Panc1 (cell line): ENCODE results near the gene HDAC1. TPM values are rescaled to one million over a fixed set of nuclear protein-coding genes. Genes with fewer than 3 reads are reported as not detected.
A peak's percentile ranks its signal among the peaks of the same experiment; 100 is the strongest.

Experiments used
- ATAC-seq: fragments of 200-7000 bp; cut with Tn5 transposase; 2 replicates; pipeline ENCODE4 v1.9.1; 2020; ENCODE audit warnings: mild to moderate bottlenecking, moderate library complexity
- BruUV-seq: library from RNA; stranded (reverse); fragments of 400-500 nt; replicated peaks from 2 replicates; lab custom pipeline; 2021; lab: Mats Ljungman, UMichigan
- CTCF ChIA-PET: fragments of 300-600 bp; sonication (Branson Sonifier 250); formaldehyde crosslinking; loops from one replicate; lab custom pipeline; 2022; ENCODE audit warnings: antibody characterized with exemption; lab: Charles Lee
- POLR2A ChIA-PET: fragments of 300-600 bp; sonication (Branson Sonifier 250); formaldehyde crosslinking; loops from one replicate; lab custom pipeline; 2022; ENCODE audit warnings: antibody characterized with exemption; lab: Charles Lee
- DNase-seq: peaks from one replicate; pipeline ENCODE4 v3.0.0-alpha.2; 2010; ENCODE audit warnings: low read depth, low spot score
- H3K27ac ChIP-seq: 2 replicates; pipeline ENCODE4 v1.5.1; 2011; ENCODE audit warnings: mild to moderate bottlenecking, low read length, inconsistent platforms
- H3K27me3 ChIP-seq: fragments of 200-500 bp; sonication (Bioruptor generic); 2 replicates; pipeline ENCODE4 v1.6.0; 2014; ENCODE audit warnings: low read length, inconsistent platforms; ENCODE audit not compliant: control insufficient read depth, insufficient read depth
- H3K36me3 ChIP-seq: fragments of 200-500 bp; sonication (Bioruptor generic); 2 replicates; pipeline ENCODE4 v1.5.1; 2014; ENCODE audit warnings: inconsistent platforms, mild to moderate bottlenecking, low read length, moderate library complexity; ENCODE audit not compliant: control insufficient read depth, insufficient read depth
- H3K4me1 ChIP-seq: 2 replicates; pipeline ENCODE4 v1.5.1; 2011; ENCODE audit warnings: inconsistent platforms, mild to moderate bottlenecking, low read length, moderate library complexity; ENCODE audit not compliant: control insufficient read depth, insufficient read depth
- H3K4me3 ChIP-seq, 2 experiments: 2 replicates each; pipeline ENCODE4 v1.5.1; 2011 to 2012; ENCODE audit warnings: low read depth in 2 of 2, low read length in 2 of 2, mild to moderate bottlenecking in 2 of 2, inconsistent platforms in 1 of 2, moderate library complexity in 1 of 2
- H3K9me3 ChIP-seq: fragments of 200-500 bp; sonication (Bioruptor generic); 2 replicates; pipeline ENCODE4 v1.5.1; 2014; ENCODE audit warnings: low read depth, mild to moderate bottlenecking, inconsistent platforms, low read length, moderate library complexity; ENCODE audit not compliant: control insufficient read depth, insufficient read depth
- CTCF ChIP-seq: fragments of 450-650 bp; IDR thresholded peaks from 2 replicates; pipeline ENCODE4 v1.5.1; 2017; ENCODE audit warnings: mild to moderate bottlenecking
- POLR2AphosphoS5 ChIP-seq: IDR thresholded peaks from 2 replicates; pipeline ENCODE4 v1.6.1; 2012; ENCODE audit warnings: mild to moderate bottlenecking, low read depth, low read length, moderate library complexity
- REST ChIP-seq, 2 experiments: IDR thresholded peaks; 2 replicates each; pipeline ENCODE4 v1.6.1; 2011 to 2012; ENCODE audit warnings: low read depth in 2 of 2, control low read depth in 1 of 2, low read length in 1 of 2, mild to moderate bottlenecking in 1 of 2, moderate library complexity in 1 of 2; ENCODE audit not compliant: insufficient read depth in 1 of 2
- SIN3A ChIP-seq: IDR thresholded peaks from 2 replicates; pipeline ENCODE4 v1.6.1; 2012; ENCODE audit warnings: low read depth, mild to moderate bottlenecking, low read length, moderate library complexity, borderline replicate concordance; ENCODE audit not compliant: insufficient read depth
- TCF7L2 ChIP-seq: IDR thresholded peaks from 2 replicates; pipeline ENCODE4 v1.6.1; 2011; ENCODE audit warnings: mild to moderate bottlenecking, low read depth, low read length, inconsistent platforms
- in situ Hi-C: cut with HindIII; loops from 2 replicates; pipeline ENCODE4 v1.10.0; 2016; ENCODE audit warnings: low sequenced_read_pairs, low pct_unique_long_range_greater_than_20kb
- intact Hi-C: fragments of 100-400 bp; cut with micrococcal nuclease; formaldehyde crosslinking; loops from one replicate; pipeline ENCODE4 v1.10.0; 2022; ENCODE audit not compliant: unreplicated experiment
- total RNA-seq: library from RNA; stranded (reverse); gene quantifications from one replicate; pipeline ENCODE4 v1.2.1, GENCODE V29; 2021; ENCODE audit not compliant: unreplicated experiment

HDAC1 gene
- total RNA-seq, 1 experiment from 2014 or later: 256 TPM

- Histone ChIP-seq H3K27me3 (no peaks in the 10 kb centered on the region), H3K4me1 (peaks cover 32% of the 10 kb centered on the region), H3K9me3 (no peaks in the 10 kb centered on the region), H3K27ac (no peak overlapping the region), H3K4me3 (no peak overlapping the region), H3K36me3 (peaks cover 24% of the 10 kb centered on the region)
- ChIA-PET POLR2A (no interaction called here), CTCF (no interaction called here)
- DNase-seq (no peak), ATAC-seq (no peak)
- no TSS peak for BruUV-seq
- intact Hi-C loops (no loop called here), in situ Hi-C loops (no loop called here)
- TF ChIP-seq POLR2AphosphoS5 (peak; percentile 48; the same call in 1 of the 2 replicates), CTCF (no peak), REST (IDR thresholded peaks at IDR 0.05; ENCODE audit: insufficient read depth in 1 of 2, low read depth in 2 of 2, low read length in 1 of 2) (no peak), TCF7L2 (no peak), SIN3A (no peak)
Measured at GRCh38 chr1:32332290-32333079, 40.6 kb downstream of the HDAC1 start.

GRCh38 chr1:32333251-32333963, 41.5 kb downstream of the HDAC1 start:
- H3K36me3 ChIP-seq: peaks cover 19% of the 10 kb centered on the region

More at GRCh38 chr1:32333251-32333963, 41.5 kb downstream of the HDAC1 start:
- BruUV-seq: TSS peak; percentile 95
- peak overlapping the region; percentile 78 for H3K27ac ChIP-seq
- no peak for DNase-seq
- ATAC-seq: no peak
- intact Hi-C loops: no loop called here
- no peak overlapping the region for H3K4me3 ChIP-seq
- ChIA-PET POLR2A (no interaction called here), CTCF (no interaction called here)
- no peaks in the 10 kb centered on the region for H3K9me3 ChIP-seq
- in situ Hi-C loops: no loop called here
- H3K4me1 ChIP-seq: peaks cover 41% of the 10 kb centered on the region
- no peaks in the 10 kb centered on the region for H3K27me3 ChIP-seq
- TF ChIP-seq TCF7L2 (no peak), CTCF (no peak), SIN3A (no peak), POLR2AphosphoS5 (no peak; the same call in 1 of the 2 replicates), REST (IDR thresholded peaks at IDR 0.05; ENCODE audit: insufficient read depth in 1 of 2, low read depth in 2 of 2, low read length in 1 of 2) (no peak)
